A549 (cell line): Measurements from ENCODE around the gene ARHGAP10.

ENCODE experiments used
- CEBPB ChIP-seq, 2 experiments: fragments of >200 bp in 1 of 2; sonication (Bioruptor Twin) in 1 of 2; formaldehyde crosslinking in 1 of 2; IDR thresholded peaks; 2 replicates each; pipeline ENCODE4 v1.6.1; 2012 to 2016
- CHD4 ChIP-seq: fragments of 200-600 bp; sonication (generic); IDR thresholded peaks from 2 replicates; pipeline ENCODE4 v1.6.1; 2016; ENCODE audit warnings: antibody characterized with exemption, mild to moderate bottlenecking, borderline replicate concordance
- CTCF ChIP-seq: fragments of >200 bp; sonication (Bioruptor Twin); formaldehyde crosslinking; IDR thresholded peaks from 3 replicates; pipeline ENCODE4 v1.5.1; 2016
- EHMT2 ChIP-seq: fragments of 200-600 bp; sonication (generic); IDR thresholded peaks from 2 replicates; pipeline ENCODE4 v1.6.1; 2016; ENCODE audit warnings: antibody characterized with exemption, low read depth, mild to moderate bottlenecking, moderate library complexity
- EP300 ChIP-seq, 2 experiments: fragments of >200 bp; sonication (Bioruptor Twin); formaldehyde crosslinking; IDR thresholded peaks; 2 replicates in 1 of 2; 3 replicates in 1 of 2; pipeline ENCODE4 v1.6.1; 2016 to 2017
- FOXS1 ChIP-seq: fragments of 250-450 bp; sonication (Bioruptor Pico); IDR thresholded peaks from 2 replicates; pipeline ENCODE4 v1.5.0; 2020; ENCODE audit warnings: mild to moderate bottlenecking, moderate library complexity
- HMGXB4 ChIP-seq: fragments of 250-450 bp; sonication (Bioruptor Pico); IDR thresholded peaks from 2 replicates; pipeline ENCODE4 v1.5.0; 2021; ENCODE audit warnings: mild to moderate bottlenecking, moderate library complexity, borderline replicate concordance
- JUN ChIP-seq, 2 experiments: fragments of >200 bp; sonication (Bioruptor Twin); formaldehyde crosslinking; IDR thresholded peaks; 2 replicates in 1 of 2; 3 replicates in 1 of 2; pipeline ENCODE4 v1.6.1; 2016 to 2017
- MAFK ChIP-seq: fragments of 450-650 bp; IDR thresholded peaks from 2 replicates; pipeline ENCODE4 v1.6.1; 2014; ENCODE audit not compliant: partially characterized antibody
- POLR2A ChIP-seq: IDR thresholded peaks from 2 replicates; pipeline ENCODE4 v1.6.1; 2012; ENCODE audit warnings: mild to moderate bottlenecking, low read length
- SMC3 ChIP-seq: fragments of >200 bp; sonication (Bioruptor Twin); formaldehyde crosslinking; IDR thresholded peaks from 3 replicates; pipeline ENCODE4 v1.6.1; 2018; ENCODE audit warnings: inconsistent platforms

GRCh38 chr4:147957446-147957845 lies 225.6 kb downstream of the ARHGAP10 start:
- TF ChIP-seq CTCF (no peak), POLR2A (no peak), EP300 (IDR thresholded peaks at IDR 0.05) (no peak), MAFK (no peak), EHMT2 (no peak), JUN (IDR thresholded peaks at IDR 0.05) (no peak), CHD4 (no peak), CEBPB (IDR thresholded peaks at IDR 0.05) (no peak), HMGXB4 (CRISPR knock-in tag) (no peak), SMC3 (no peak), FOXS1 (CRISPR knock-in tag) (no peak)
